Measurements from ENCODE around the gene GRIA1. TPM values are rescaled to one million over a fixed set of nuclear protein-coding genes. Genes with fewer than 3 reads are reported as not detected.

The GRIA1 gene
- total and polyA plus RNA-seq, 9 donors = 0.11 to 1.4 (median 0.34) TPM; not detected in 2

DNA sequence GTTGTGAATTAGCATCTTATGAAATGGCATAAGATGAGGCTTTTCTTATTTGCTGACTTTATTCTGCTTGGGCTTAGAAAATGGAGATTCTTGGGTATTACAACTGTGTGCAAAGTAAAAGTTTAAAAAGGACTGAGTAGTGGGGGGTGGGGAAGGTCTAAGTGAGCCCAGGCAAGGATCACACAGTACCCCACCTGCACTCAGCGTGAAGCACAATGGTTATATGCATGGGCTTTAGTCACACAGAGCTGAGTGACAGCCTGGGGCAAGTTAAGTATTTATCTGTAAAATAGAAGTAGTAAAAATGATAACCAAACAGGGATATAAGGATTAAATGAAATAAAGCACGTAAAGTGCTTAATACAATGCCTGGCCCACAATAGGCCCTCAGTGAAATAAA lies 300.9 kb downstream of the GRIA1 start:
- H3K27me3 ChIP-seq = no peaks in the 10 kb centered on the region
- intact Hi-C loops (cut with DNase I) = no loop called here
- TF ChIP-seq CTCF (IDR thresholded peaks at IDR 0.05) = no peak
- TF ChIP-seq POLR2A (IDR thresholded peaks at IDR 0.05) = no peak
- no peak for TF ChIP-seq EP300 (IDR thresholded peaks at IDR 0.05)
- H3K27ac ChIP-seq = no peak overlapping the region
- no peaks in the 10 kb centered on the region for H3K4me1 ChIP-seq (ENCODE audit: insufficient read depth)
- DNase-seq = no peak
- H3K36me3 ChIP-seq = no peaks in the 10 kb centered on the region
- WGBS, 3 donors = 84 to 91% (median 85%) methylated on average over 2 of the region's 2 CpGs
- no peaks in the 10 kb centered on the region for H3K9me3 ChIP-seq
- H3K4me3 ChIP-seq = no peak overlapping the region

DNA sequence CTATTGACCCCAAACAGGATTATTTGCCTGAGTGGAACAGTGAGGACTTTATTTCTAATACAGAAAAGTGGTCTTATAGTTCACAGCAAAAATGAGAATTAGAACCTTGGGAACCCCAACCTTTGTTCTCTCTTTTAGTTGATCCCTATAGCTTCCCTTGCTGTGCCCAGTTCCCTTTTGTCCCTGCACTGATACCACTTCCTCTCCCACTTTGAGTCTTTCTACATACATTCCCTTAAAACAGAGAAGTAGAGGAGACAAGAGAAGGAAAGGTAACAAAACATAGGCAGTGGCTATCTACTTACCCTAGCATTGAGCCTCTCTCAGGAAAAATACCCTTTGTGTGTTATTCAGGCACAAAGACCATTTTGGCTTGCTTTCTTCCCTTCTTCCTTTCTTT lies 301.8 kb downstream of the GRIA1 start:
- TF ChIP-seq EP300 (IDR thresholded peaks at IDR 0.05) = no peak
- no peak for TF ChIP-seq CTCF (IDR thresholded peaks at IDR 0.05)
- TF ChIP-seq POLR2A (IDR thresholded peaks at IDR 0.05) = no peak
- H3K36me3 ChIP-seq = no peaks in the 10 kb centered on the region
- DNase-seq = no peak
- no peak overlapping the region for H3K27ac ChIP-seq
- H3K27me3 ChIP-seq = no peaks in the 10 kb centered on the region
- intact Hi-C loops (cut with DNase I) = no loop called here
- H3K9me3 ChIP-seq = no peaks in the 10 kb centered on the region
- H3K4me1 ChIP-seq (ENCODE audit: insufficient read depth) = no peaks in the 10 kb centered on the region
- no peak overlapping the region for H3K4me3 ChIP-seq

GRCh38 chr5:153793699-153794098 lies 303.2 kb downstream of the GRIA1 start:
- H3K4me3 ChIP-seq = no peak overlapping the region
- no peak for DNase-seq
- H3K4me1 ChIP-seq (ENCODE audit: insufficient read depth) = no peaks in the 10 kb centered on the region
- 92 to 98% (median 97%) methylated on average over 1 of the region's 1 CpG for WGBS, 3 donors
- no peaks in the 10 kb centered on the region for H3K36me3 ChIP-seq
- intact Hi-C loops (cut with DNase I) = no loop called here
- no peaks in the 10 kb centered on the region for H3K27me3 ChIP-seq
- no peaks in the 10 kb centered on the region for H3K9me3 ChIP-seq
- H3K27ac ChIP-seq = no peak overlapping the region
- no peak for TF ChIP-seq POLR2A (IDR thresholded peaks at IDR 0.05)
- TF ChIP-seq EP300 (IDR thresholded peaks at IDR 0.05) = no peak
- no peak for TF ChIP-seq CTCF (IDR thresholded peaks at IDR 0.05)

DNA sequence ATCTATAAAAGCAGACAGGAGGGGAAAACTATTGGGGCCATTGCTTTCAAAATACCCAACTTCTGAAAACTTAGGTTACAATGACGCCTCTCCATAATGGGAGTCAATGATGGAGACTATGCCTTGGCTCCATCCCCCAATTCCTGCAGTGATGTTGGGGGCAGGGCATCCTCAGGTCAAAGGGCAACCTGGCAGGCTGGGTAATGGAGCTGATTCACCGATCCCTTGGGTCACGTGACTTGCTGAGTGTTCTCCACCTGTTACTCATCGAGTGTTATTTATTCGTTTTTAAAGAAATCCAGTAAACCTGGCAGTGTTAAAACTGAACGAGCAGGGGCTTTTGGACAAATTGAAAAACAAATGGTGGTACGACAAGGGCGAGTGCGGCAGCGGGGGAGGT lies 303.9 kb downstream of the GRIA1 start:
- no peak overlapping the region for H3K27ac ChIP-seq
- TF ChIP-seq POLR2A (IDR thresholded peaks at IDR 0.05) (no peak), CTCF (IDR thresholded peaks at IDR 0.05) (no peak), EP300 (IDR thresholded peaks at IDR 0.05) (no peak)
- 81 to 89% (median 82%) methylated on average over 10 of the region's 10 CpGs for WGBS, 3 donors

GRCh38 chr5:153796527-153796926 lies 306.1 kb downstream of the GRIA1 start:
- DNase-seq = no peak
- no peaks in the 10 kb centered on the region for H3K9me3 ChIP-seq
- H3K27me3 ChIP-seq = no peaks in the 10 kb centered on the region
- H3K4me1 ChIP-seq (ENCODE audit: insufficient read depth) = no peaks in the 10 kb centered on the region
- intact Hi-C loops (cut with DNase I) = no loop called here
- H3K27ac ChIP-seq = no peak overlapping the region
- 77 to 93% (median 85%) methylated on average over 2 of the region's 2 CpGs for WGBS, 3 donors
- H3K4me3 ChIP-seq = no peak overlapping the region
- H3K36me3 ChIP-seq = no peaks in the 10 kb centered on the region
- no peak for TF ChIP-seq EP300 (IDR thresholded peaks at IDR 0.05)
- no peak for TF ChIP-seq POLR2A (IDR thresholded peaks at IDR 0.05)
- TF ChIP-seq CTCF (IDR thresholded peaks at IDR 0.05) = no peak

More for the DNA sequence above, 303.9 kb downstream of the GRIA1 start:
- Histone ChIP-seq H3K27me3 (no peaks in the 10 kb centered on the region), H3K4me3 (no peak overlapping the region), H3K9me3 (no peaks in the 10 kb centered on the region), H3K4me1 (ENCODE audit: insufficient read depth) (no peaks in the 10 kb centered on the region), H3K36me3 (no peaks in the 10 kb centered on the region)
- intact Hi-C loops (cut with DNase I) = no loop called here
- DNase-seq = no peak
